Measurements from ENCODE around the gene FNDC3B.

The FNDC3B gene

GRCh38 chr3:172120912-172121311 lies 81.5 kb downstream of the FNDC3B start:
- no peak for TF ChIP-seq CTCF (IDR thresholded peaks at IDR 0.05; ENCODE audit: extremely low read depth, missing control alignments)
- DNase-seq (ENCODE audit: low spot score): no peak

- no peak for DNase-seq (ENCODE audit: low spot score)
- TF ChIP-seq CTCF (IDR thresholded peaks at IDR 0.05; ENCODE audit: extremely low read depth, missing control alignments): no peak
These were observed 82.6 kb downstream of the FNDC3B start for GRCh38 chr3:172121981-172122380.

DNA sequence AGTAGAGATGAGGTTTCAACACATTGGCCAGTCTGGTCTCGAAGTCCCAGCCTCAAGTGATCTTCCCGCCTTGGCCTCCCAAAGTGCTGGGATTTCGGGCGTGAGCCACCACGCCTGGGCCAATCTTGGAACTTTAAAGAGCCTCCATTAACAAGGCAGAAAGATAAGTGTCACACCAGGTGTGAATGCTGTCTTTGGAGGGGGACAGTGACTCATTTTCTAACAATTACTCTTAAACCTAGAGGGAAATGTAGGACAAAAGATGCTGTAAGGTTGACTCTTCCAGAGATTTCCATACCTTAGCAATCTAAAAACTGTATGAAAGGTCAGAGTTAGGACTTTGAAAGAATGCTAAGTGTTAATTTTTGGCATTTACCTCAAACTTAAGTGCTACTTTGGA lies 84.9 kb downstream of the FNDC3B start:
- no peak for TF ChIP-seq CTCF (IDR thresholded peaks at IDR 0.05; ENCODE audit: extremely low read depth, missing control alignments)
- DNase-seq (ENCODE audit: low spot score): no peak

- no peak for TF ChIP-seq CTCF (IDR thresholded peaks at IDR 0.05; ENCODE audit: extremely low read depth, missing control alignments)
- no peak for DNase-seq (ENCODE audit: low spot score)
These were observed 85.7 kb downstream of the FNDC3B start for GRCh38 chr3:172125053-172125452.

DNA sequence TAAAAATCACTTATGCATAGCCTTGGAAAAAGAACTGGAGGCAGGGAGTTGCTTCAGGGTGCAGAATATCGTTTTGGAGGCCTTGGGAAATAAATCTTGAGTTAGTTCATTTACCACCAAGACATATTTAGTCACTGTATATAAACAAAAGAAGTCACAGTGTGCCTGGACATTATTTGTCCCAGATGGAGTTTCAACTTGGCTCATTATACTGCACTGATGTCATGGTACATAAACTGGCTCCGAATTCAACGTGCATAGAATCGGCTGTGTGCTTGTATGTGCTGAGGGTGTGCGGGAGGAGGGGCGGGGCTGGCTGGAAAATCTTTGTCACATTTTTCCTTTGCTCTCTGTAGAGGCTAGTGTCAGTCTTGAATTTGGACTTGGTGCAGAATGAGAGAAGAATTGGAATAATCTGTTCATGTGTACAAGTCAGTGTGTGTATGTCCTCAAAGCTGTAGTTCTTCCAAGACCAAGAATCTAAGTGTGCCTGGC lies 86.6 kb downstream of the FNDC3B start:
- DNase-seq (ENCODE audit: low spot score): no peak
- TF ChIP-seq CTCF (IDR thresholded peaks at IDR 0.05; ENCODE audit: extremely low read depth, missing control alignments): no peak

- DNase-seq (ENCODE audit: low spot score): no peak
- TF ChIP-seq CTCF (IDR thresholded peaks at IDR 0.05; ENCODE audit: extremely low read depth, missing control alignments): no peak
These were observed 87.4 kb downstream of the FNDC3B start for GRCh38 chr3:172126741-172127140.

DNA sequence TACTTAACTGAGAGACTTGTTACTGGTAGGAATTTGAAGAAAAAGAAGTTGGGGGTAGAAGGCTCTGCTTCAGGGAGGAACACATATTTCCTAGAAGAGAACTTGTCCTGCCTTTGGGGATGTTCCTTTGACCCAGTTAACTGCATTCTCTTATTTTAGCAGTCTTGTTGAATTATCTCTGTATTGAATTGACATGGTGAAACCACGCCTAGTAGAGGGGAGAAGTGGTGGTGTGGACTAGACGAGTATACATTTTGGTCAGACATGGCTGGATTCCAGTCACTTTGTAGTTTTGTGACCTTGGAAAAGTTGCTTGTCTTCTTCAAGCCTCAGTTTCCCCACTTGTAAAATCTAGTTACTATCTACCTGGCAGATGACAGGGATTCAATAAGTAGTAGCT lies 87.8 kb downstream of the FNDC3B start:
- DNase-seq (ENCODE audit: low spot score): no peak
- no peak for TF ChIP-seq CTCF (IDR thresholded peaks at IDR 0.05; ENCODE audit: extremely low read depth, missing control alignments)

All from GM20000 (cell line).